IPS-15b (cell line): Measurements from ENCODE around the gene CARS1.

Experiments
- H3K27me3 ChIP-seq: one replicate; pipeline ENCODE4 v1.6.1; 2013; ENCODE audit warnings: low read length; ENCODE audit not compliant: control insufficient read depth, insufficient read depth
- H3K36me3 ChIP-seq: one replicate; pipeline ENCODE4 v1.6.1; 2013; ENCODE audit warnings: low read length; ENCODE audit not compliant: control insufficient read depth, insufficient read depth
- H3K4me1 ChIP-seq: one replicate; pipeline ENCODE4 v1.6.1; 2013; ENCODE audit warnings: mild to moderate bottlenecking, low read length; ENCODE audit not compliant: control insufficient read depth, insufficient read depth
- H3K4me3 ChIP-seq: one replicate; pipeline ENCODE4 v1.5.1; 2013; ENCODE audit warnings: low read depth, low read length
- H3K9ac ChIP-seq: one replicate; pipeline ENCODE4 v1.6.1; 2013; ENCODE audit warnings: low read depth, mild to moderate bottlenecking, low read length
- H3K9me3 ChIP-seq: one replicate; pipeline ENCODE4 v1.6.1; 2013; ENCODE audit warnings: mild to moderate bottlenecking, low read length; ENCODE audit not compliant: control insufficient read depth, insufficient read depth

CARS1 gene

GRCh38 chr11:3057069-3057963 is at the start of gene CARS1:
Gene CARS1, minus strand, starts transcription at chr11:3057423. Its CDS starts 56 bp downstream, at chr11:3057367.
- Histone ChIP-seq H3K36me3 (peaks cover 5% of the 10 kb centered on the region), H3K9me3 (no peaks in the 10 kb centered on the region), H3K27me3 (no peaks in the 10 kb centered on the region), H3K9ac (peak within 1 kb of the TSS; percentile 73), H3K4me1 (no peaks in the 10 kb centered on the region), H3K4me3 (peak within 1 kb of the TSS; percentile 90)

- Histone ChIP-seq H3K36me3 (peaks cover 3% of the 10 kb centered on the region), H3K27me3 (no peaks in the 10 kb centered on the region)
Observed at GRCh38 chr11:3105791-3106735, 48.8 kb upstream of the CARS1 start.

DNA sequence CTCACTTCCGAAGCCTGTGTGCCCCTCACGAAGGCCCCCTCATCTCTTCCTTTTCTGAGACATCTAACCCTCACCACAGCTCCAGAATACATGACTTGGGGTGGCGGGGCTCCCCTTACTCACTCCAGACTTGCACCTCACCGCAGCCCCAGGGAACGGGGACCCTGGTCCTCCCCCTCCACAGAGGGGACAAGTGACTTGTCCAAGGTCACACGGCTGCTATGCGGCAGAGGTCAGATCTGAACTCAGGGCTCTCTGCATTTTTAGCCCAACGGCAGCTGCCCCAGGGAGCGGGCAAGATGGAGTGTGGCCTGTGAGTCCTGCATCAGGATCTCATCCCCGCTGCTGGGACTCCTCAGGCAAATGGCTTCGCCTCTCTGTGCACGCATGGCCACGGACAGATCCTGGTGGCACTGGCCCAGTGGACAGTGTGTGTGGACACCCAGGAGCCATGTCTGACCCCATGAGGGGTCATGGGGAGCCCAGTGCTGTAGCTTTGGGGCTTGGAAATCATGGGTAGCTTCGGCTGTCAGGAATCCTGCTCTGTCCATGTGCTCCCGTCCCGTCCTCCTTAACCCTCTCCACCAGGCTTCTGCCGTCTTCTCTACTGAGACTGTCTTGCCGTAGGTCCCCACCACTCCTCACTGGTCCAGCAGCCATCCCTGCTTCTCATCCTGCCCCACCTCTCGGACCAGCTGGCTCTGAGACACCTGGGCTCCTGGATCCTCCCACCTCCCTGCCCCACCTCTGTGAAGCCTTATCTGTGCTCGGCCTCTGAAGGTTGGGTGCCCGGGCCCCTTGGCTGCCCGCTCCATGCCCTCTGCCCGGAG is 48.0 kb upstream of the CARS1 start:
- Histone ChIP-seq H3K9me3 (no peaks in the 10 kb centered on the region), H3K4me1 (peaks cover 2% of the 10 kb centered on the region), H3K9ac (no peak overlapping the region), H3K4me3 (no peak overlapping the region), H3K36me3 (peaks cover 3% of the 10 kb centered on the region), H3K27me3 (no peaks in the 10 kb centered on the region)

More at GRCh38 chr11:3105791-3106735, 48.8 kb upstream of the CARS1 start:
- H3K4me3 ChIP-seq = no peak overlapping the region
- no peak overlapping the region for H3K9ac ChIP-seq
- peaks cover 2% of the 10 kb centered on the region for H3K4me1 ChIP-seq
- H3K9me3 ChIP-seq = no peaks in the 10 kb centered on the region

GRCh38 chr11:3104051-3104714 is 47.0 kb upstream of the CARS1 start:
- Histone ChIP-seq H3K9ac (no peak overlapping the region), H3K9me3 (no peaks in the 10 kb centered on the region), H3K4me3 (no peak overlapping the region), H3K4me1 (no peaks in the 10 kb centered on the region), H3K36me3 (peaks cover 3% of the 10 kb centered on the region), H3K27me3 (no peaks in the 10 kb centered on the region)

DNA sequence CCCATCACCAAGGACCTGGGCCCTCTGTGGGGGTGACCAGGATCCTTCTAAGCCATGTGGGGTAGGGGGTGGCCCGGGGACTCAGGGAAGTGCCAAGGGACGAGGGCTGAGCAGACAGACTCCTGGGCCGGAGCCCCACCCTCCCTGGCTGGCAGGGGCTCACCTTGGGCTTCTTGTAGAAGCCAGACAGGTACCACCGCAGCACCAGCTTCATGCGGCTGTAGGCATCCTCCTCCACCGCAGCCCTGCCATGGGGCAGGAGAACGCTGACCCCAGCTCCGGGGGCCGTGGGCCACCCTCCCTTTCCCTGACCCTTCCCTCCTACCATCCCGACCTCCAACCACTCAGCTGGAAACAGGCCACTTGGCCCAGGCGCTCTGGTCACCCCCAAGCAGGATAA is 45.9 kb upstream of the CARS1 start:
- no peak overlapping the region for H3K4me3 ChIP-seq
- H3K9me3 ChIP-seq = no peaks in the 10 kb centered on the region
- H3K9ac ChIP-seq = no peak overlapping the region
- H3K27me3 ChIP-seq = no peaks in the 10 kb centered on the region
- H3K36me3 ChIP-seq = peaks cover 3% of the 10 kb centered on the region
- no peaks in the 10 kb centered on the region for H3K4me1 ChIP-seq

DNA sequence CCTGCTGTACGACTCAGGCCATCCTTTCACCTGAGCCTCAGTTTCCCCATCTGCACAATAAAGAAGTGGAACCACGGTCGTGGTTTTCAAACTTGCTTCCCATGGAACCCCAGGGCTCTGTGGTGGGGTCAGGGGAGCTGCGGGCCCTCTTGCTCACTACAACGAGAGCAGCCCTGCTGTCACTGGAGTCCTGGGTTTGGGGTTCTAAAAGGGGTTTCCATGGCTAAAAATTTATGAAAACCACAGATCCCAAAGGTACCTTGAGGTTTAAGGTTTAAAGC is 45.4 kb upstream of the CARS1 start:
- Histone ChIP-seq H3K9me3 (no peaks in the 10 kb centered on the region), H3K27me3 (no peaks in the 10 kb centered on the region), H3K9ac (no peak overlapping the region), H3K36me3 (peaks cover 3% of the 10 kb centered on the region), H3K4me3 (no peak overlapping the region), H3K4me1 (no peaks in the 10 kb centered on the region)

DNA sequence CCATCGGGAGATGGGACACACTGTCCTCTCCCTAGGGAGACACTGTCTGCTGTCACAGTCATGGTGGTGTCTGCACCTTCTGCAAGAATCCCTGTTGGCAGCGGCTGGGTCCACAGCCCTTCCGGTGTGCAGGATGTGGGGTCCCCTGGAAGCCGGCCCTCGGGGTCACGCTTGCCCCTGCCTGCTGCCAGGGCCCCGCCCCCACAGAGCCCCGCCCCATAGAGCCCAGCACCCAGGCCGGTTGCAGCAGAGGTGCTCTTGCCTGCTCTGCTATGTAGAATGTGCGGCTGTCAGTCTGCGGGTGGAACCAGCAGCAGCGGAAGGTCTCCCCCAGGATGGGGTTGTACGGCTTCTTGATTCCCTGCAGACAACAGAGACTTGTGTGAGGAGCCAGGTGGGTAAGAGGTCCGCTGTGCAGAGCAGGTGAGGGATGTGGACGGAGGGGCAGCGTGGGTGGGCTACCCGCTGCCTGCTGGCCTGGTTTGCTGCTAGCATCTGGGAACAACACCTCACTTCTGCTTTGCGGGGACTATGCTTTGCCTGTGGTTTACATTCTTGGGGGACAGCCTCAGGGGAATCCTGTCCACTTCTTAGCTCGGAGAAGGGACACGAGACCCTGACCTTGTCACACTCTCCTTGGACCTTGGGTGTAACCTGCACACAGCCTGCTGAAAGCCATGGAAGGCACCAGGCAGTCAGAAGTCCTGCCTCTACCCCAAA is 44.9 kb upstream of the CARS1 start:
- H3K9ac ChIP-seq = no peak overlapping the region
- H3K4me1 ChIP-seq = no peaks in the 10 kb centered on the region
- no peaks in the 10 kb centered on the region for H3K27me3 ChIP-seq
- H3K9me3 ChIP-seq = no peaks in the 10 kb centered on the region
- no peak overlapping the region for H3K4me3 ChIP-seq
- H3K36me3 ChIP-seq = no peaks in the 10 kb centered on the region

DNA sequence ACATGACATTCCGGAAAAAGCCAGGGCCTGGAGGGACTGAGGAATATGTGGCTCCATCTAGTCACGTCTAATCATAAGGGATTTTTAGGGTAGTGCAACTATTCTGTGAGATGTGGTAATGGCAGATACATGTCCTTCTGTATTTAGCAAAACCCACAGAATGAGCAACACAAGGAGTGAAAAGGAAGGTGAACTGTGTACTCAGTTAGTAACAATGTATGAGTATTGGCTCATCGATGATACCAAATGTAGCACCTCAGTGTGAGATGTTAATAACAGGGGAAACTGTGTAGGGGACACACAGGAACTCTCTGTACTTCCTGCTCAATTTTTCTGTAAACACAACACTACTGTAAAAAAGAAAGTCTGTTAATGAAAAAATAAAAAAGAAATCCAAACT is 42.0 kb upstream of the CARS1 start:
- H3K9me3 ChIP-seq = no peaks in the 10 kb centered on the region
- no peak overlapping the region for H3K4me3 ChIP-seq
- H3K4me1 ChIP-seq = no peaks in the 10 kb centered on the region
- H3K36me3 ChIP-seq = no peaks in the 10 kb centered on the region
- H3K27me3 ChIP-seq = no peaks in the 10 kb centered on the region
- no peak overlapping the region for H3K9ac ChIP-seq

GRCh38 chr11:3096909-3097530 is 39.8 kb upstream of the CARS1 start:
- Histone ChIP-seq H3K9me3 (no peaks in the 10 kb centered on the region), H3K36me3 (no peaks in the 10 kb centered on the region), H3K4me1 (peaks cover 1% of the 10 kb centered on the region), H3K4me3 (no peak overlapping the region), H3K9ac (no peak overlapping the region), H3K27me3 (no peaks in the 10 kb centered on the region)

- Histone ChIP-seq H3K4me1 (peaks cover 2% of the 10 kb centered on the region), H3K9ac (no peak overlapping the region), H3K9me3 (no peaks in the 10 kb centered on the region), H3K27me3 (no peaks in the 10 kb centered on the region), H3K36me3 (no peaks in the 10 kb centered on the region), H3K4me3 (no peak overlapping the region)
Observed at GRCh38 chr11:3095712-3096361, 38.6 kb upstream of the CARS1 start.
